Measurements from ENCODE around the gene KRTAP15-1.

The KRTAP15-1 gene

GRCh38 chr21:30430170-30430655, 9.9 kb upstream of the KRTAP15-1 start, which contains the start of gene KRTAP13-4:
KRTAP13-4 (plus strand) TSS chr21:30430220; CDS start chr21:30430276, 56 bp downstream.
- TF ChIP-seq CEBPB (IDR thresholded peaks at IDR 0.05) (no peak), TEAD4 (IDR thresholded peaks at IDR 0.05) (no peak)

GRCh38 chr21:30434033-30434631, 5.9 kb upstream of the KRTAP15-1 start:
- TF ChIP-seq REST (IDR thresholded peaks at IDR 0.05; ENCODE audit: low read depth) (no peak), FOXM1 (IDR thresholded peaks at IDR 0.05; ENCODE audit: borderline replicate concordance, low read depth) (no peak), TEAD4 (IDR thresholded peaks at IDR 0.05) (no peak), MAX (IDR thresholded peaks at IDR 0.05) (no peak), CREB1 (IDR thresholded peaks at IDR 0.05; ENCODE audit: low read depth) (no peak), EGR1 (IDR thresholded peaks at IDR 0.05) (no peak), RAD21 (IDR thresholded peaks at IDR 0.05; ENCODE audit: low read depth) (no peak)

- no peak for TF ChIP-seq YY1 (IDR thresholded peaks at IDR 0.05; ENCODE audit: low read depth)
- TF ChIP-seq REST (IDR thresholded peaks at IDR 0.05; ENCODE audit: low read depth), result no peak
- no peak for TF ChIP-seq NFIC (IDR thresholded peaks at IDR 0.05)
- TF ChIP-seq USF1 (IDR thresholded peaks at IDR 0.05), result no peak
- TF ChIP-seq TCF12 (IDR thresholded peaks at IDR 0.05; ENCODE audit: low read depth), result no peak
- no peak for TF ChIP-seq TEAD4 (IDR thresholded peaks at IDR 0.05)
- no peak for TF ChIP-seq RAD21 (IDR thresholded peaks at IDR 0.05; ENCODE audit: low read depth)
- no peak for TF ChIP-seq TAF1 (IDR thresholded peaks at IDR 0.05; ENCODE audit: low read depth)
- TF ChIP-seq FOXM1 (IDR thresholded peaks at IDR 0.05; ENCODE audit: borderline replicate concordance, low read depth), result no peak
- TF ChIP-seq CREB1 (IDR thresholded peaks at IDR 0.05; ENCODE audit: low read depth), result no peak
- no peak for TF ChIP-seq CEBPB (IDR thresholded peaks at IDR 0.05)
- TF ChIP-seq MAX (IDR thresholded peaks at IDR 0.05), result no peak
- no peak for TF ChIP-seq EP300 (IDR thresholded peaks at IDR 0.05; ENCODE audit: borderline replicate concordance)
- TF ChIP-seq EGR1 (IDR thresholded peaks at IDR 0.05), result no peak
- no peak for TF ChIP-seq ZBTB7A (IDR thresholded peaks at IDR 0.05; ENCODE audit: low read depth)
Measured at GRCh38 chr21:30437010-30437565, 3.0 kb upstream of the KRTAP15-1 start.

GRCh38 chr21:30443226-30443625, 3.2 kb downstream of the KRTAP15-1 start:
- TF ChIP-seq NFIC (IDR thresholded peaks at IDR 0.05), result no peak
- TF ChIP-seq REST (IDR thresholded peaks at IDR 0.05; ENCODE audit: low read depth), result no peak
- TF ChIP-seq TEAD4 (IDR thresholded peaks at IDR 0.05), result no peak
- TF ChIP-seq EGR1 (IDR thresholded peaks at IDR 0.05), result no peak
- no peak for TF ChIP-seq EP300 (IDR thresholded peaks at IDR 0.05; ENCODE audit: borderline replicate concordance)
- no peak for TF ChIP-seq TAF1 (IDR thresholded peaks at IDR 0.05; ENCODE audit: low read depth)
- TF ChIP-seq MAX (IDR thresholded peaks at IDR 0.05), result no peak
- TF ChIP-seq CEBPB (IDR thresholded peaks at IDR 0.05), result no peak
- no peak for TF ChIP-seq YY1 (IDR thresholded peaks at IDR 0.05; ENCODE audit: low read depth)
- no peak for TF ChIP-seq TCF12 (IDR thresholded peaks at IDR 0.05; ENCODE audit: low read depth)
- TF ChIP-seq ZBTB7A (IDR thresholded peaks at IDR 0.05; ENCODE audit: low read depth), result no peak
- no peak for TF ChIP-seq FOXM1 (IDR thresholded peaks at IDR 0.05; ENCODE audit: borderline replicate concordance, low read depth)
- no peak for TF ChIP-seq USF1 (IDR thresholded peaks at IDR 0.05)
- TF ChIP-seq CREB1 (IDR thresholded peaks at IDR 0.05; ENCODE audit: low read depth), result no peak
- TF ChIP-seq RAD21 (IDR thresholded peaks at IDR 0.05; ENCODE audit: low read depth), result no peak
